Measurements from ENCODE around the gene CDC25A.

CDC25A gene

DNA sequence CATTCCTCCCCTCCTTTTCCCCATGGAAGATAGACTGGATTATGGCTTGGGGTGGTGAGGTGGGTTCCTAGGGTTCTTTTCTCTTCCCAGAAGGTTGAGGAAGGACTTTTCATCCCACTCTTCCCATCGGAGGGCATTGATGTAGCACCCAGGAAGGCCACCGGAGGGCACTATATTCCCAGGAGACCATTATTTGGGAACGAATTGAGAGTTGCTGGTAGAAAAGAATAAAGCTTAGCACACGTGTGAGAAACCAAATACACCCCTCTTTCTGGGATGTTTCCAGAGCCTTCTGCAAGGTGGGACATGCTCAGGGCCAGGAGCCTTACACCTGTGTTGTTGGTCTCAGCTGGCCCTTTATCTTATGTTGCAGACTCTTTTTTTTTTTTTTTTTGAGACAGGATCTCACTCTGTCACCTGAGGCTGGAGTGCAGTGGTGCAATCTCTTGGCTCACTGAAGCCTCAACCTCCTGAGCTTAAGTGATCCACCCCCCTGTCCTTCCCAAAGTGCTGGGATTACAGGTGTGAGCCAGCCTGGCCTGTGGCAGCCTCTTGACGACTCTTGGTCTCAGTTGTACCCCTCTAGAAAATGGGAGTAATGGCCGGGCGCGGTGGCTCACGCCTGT is 6.3 kb upstream of the CDC25A start:
- DNase-seq (ENCODE audit: low read depth): peak; percentile 45

DNA sequence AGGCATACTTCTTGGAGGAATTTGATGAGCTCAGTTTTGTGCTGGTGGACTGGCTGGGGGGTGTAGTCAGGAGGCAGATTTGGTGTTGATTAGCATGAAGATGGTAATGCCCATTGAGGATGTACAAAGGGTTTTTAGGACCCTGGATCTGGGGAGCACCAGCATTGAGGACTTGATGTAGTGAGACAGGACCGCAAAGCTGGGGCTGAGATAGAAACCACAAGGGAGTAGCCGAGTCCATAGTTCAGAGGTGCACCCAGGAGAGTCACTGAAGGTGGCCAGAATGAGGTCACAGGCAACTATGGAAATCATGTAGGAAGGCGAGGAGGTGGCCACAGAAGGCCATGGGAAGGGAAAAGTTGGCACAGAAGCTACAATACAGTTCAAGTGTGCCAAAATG is 2.7 kb upstream of the CDC25A start:
- no peak for DNase-seq (ENCODE audit: low read depth)

DNA sequence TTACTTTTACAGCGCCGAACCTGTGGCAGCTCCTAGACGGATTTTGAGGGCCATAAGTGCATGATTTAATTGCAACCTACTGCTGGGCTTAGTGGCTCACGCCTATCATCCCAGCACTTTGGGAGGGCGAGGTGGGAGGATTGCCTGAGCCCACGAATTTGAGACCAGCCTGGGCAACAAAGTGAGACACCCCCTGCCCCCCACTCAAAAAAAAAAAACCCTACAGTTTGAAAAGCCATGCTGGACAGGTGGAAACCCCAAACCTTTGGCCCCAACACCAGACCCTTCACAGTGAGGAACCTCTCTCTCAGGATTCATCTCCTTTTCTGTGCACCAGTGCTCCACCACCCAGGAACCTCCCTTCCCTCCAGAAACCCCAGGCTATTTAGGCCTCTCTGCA is 1.1 kb upstream of the CDC25A start:
- DNase-seq (ENCODE audit: low read depth): no peak

DNA sequence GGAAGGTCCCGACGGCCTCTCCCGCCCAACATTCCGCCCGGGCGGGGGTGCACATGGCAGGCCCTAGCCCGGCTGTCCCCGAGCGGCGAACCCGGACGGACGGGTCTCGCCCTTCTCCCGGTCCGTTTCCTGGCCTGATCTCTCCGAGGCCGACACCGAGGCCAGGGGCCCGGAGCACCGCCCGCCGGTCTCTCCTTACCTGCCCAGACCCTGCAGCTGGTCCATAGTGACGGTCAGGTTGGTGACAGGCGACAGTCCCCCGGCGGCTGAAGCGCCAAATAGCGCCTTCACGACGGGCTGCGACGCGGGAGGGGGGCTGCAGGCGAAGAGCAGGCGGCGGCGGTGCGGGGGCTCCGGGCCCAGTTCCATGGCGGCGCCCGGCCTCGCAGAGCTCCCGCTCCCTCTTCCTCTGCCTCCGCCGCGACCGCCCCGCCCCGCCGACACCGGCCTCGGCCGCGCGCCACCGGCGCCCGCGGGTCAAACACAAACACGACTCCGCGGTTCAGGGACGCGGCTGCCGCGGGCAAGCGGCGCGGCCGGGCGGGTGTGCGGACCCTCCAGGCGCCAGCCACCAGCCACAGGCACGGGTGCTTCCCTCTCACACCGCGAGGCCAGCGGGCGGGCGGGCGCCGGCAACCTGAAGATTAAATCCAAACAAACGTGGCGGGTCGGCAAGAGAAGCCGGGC is 495 bp downstream of the CDC25A start:
- DNase-seq (ENCODE audit: low read depth): no peak

DNA sequence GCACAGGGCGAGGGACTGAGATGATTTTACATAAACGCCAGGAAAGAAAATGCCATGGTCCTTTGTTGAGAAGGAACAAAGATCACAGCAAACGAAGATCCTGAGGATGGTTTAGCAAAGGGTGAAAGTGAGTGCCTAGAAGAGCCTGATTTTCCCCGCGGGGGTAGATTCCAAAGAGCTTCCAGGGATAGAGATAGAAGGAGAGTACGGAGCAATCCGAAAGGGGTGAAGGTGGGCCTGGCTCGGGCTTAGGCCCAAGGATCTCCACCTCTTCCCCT is 977 bp downstream of the CDC25A start:
- DNase-seq (ENCODE audit: low read depth): peak; percentile 11

DNA sequence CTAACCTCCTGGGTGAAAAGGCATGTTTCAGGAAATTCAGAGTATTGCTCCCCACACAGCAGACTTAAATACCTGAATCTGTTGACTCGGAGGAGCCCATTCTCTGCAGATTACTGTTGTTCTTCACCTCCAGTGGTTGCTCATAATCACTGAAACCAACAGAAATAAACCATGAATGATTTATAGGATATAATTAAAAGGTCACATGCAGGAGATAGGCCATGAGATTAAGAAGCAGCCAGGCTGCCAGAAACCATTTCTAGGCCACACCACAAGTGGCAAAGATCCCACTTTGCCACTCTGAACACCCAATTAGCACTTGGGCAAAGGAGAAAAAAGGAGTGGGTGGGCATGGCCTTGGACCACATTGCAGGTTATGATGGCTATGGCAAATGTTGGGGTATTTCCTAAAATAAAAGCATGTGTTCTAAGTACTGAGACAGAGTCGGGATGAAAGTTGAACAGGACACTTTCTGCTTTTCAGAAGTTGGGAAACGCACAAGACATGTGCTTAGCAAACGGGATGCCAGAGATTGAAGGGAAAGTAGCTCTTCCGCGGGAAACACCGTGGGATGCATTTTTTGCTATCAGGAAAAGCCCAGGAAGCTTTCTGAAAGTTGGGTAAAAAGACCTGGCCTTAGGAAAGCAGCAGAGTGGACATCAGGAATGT is 1.5 kb downstream of the CDC25A start:
- no peak for DNase-seq (ENCODE audit: low read depth)

DNA sequence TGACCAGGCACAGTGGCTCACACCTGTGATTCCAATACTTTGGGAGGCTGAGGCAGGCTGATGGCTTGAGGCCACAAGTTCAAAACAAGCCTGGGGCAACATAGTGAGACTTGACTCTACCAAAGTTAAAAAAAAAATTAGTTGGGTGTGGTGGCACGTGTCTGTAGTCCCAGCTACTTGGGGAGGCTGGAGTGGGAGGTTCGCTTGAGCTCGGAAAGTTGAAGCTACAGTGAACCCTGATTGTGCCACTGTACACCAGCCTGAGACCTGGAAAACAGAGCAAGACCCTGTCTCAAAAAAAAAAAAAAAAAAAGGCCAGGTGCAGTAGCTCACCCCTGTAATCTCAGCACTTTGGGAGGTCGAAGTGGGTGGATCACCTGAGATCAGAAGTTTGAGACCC is 3.1 kb downstream of the CDC25A start:
- DNase-seq (ENCODE audit: low read depth): no peak

DNA sequence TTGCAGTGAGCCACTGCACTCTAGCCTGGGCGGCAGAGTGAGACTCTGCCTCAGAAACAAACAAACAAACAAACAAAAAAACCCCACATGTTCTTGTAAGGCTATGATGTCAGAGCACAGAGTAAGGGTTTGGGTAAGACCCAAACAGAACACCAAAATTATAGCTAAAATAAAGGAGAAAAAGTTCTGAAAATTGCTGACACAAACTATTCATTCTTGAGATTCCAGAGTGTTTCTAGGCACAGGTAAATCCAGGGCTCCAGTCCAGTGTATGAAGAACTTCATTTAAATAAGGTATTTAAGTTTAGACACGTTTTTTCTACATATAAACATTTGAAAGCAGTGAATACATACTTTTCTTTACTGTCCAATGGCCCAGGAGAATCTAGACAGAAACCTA is 3.9 kb downstream of the CDC25A start:
- no peak for DNase-seq (ENCODE audit: low read depth)

DNA sequence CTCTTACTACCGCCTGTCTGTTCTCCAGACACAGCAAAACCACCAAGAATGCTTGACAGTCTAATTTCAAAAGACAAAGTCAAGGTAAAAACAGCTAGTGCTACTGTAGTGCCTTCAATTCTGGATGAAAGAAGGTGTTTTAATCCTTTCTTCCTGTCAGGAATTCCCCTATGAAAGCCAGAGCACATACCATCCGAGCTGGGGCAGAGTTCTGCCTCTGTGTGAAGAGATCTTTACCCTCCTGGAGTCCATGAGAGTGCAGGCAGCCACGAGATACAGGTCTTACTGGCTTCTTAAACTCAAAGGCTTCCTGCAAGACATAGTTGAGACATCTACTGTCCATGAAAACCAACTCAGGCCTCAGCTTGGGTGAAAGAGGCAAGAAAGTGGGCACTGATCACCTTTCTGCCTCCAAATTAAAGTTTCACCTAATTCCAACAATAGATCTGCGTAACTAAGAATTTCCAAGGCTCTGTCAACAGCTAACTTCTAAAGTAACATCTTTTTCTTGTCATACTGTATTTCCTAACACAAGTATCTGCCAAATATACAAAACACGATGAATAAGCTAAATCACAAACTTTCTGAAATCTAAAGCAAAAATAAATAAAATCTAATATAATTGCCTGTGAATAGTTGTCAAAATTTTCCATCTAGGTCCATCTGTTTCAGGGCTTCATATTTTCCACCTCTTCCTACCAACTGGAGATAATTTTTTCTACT is 7.5 kb downstream of the CDC25A start:
- no peak for DNase-seq (ENCODE audit: low read depth)

DNA sequence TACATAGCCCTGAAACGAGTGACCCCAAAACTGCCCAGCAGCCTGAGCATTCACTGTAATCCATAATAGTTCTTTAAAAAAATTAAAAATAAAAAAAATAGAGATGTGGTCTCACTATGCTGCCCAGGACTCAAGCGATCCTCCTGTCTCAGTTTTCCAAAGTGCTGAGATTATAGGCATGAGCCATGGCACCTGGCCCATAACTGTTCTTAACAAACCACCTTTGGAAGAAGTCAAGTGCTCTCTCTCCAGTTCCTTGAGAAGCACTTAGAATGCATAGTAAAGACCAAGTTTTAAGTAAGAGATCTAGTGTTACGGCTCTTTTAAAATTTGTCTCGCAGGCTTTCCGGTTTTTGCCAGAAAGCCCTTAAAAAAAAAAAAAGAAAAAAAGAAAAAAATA is 8.2 kb downstream of the CDC25A start:
- DNase-seq (ENCODE audit: low read depth): no peak

DNA sequence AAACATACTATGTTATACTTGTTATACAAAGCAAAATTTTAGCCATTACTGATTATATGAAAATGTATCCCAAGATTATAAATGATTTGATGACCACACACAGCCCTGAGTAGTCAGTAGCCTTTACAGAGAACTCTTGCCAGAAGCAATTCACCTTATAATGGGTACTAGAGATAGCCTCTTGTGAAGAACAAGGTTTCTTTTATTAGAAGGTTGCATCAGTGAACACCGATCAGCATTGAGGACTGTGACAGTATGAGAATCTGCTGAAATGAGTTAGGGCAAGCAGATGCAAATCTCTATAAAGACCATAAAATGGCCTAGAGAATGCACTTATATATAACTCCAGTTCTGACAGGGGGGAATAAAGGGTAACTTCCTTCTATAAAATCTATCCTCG is 10.1 kb downstream of the CDC25A start:
- DNase-seq (ENCODE audit: low read depth): no peak

DNA sequence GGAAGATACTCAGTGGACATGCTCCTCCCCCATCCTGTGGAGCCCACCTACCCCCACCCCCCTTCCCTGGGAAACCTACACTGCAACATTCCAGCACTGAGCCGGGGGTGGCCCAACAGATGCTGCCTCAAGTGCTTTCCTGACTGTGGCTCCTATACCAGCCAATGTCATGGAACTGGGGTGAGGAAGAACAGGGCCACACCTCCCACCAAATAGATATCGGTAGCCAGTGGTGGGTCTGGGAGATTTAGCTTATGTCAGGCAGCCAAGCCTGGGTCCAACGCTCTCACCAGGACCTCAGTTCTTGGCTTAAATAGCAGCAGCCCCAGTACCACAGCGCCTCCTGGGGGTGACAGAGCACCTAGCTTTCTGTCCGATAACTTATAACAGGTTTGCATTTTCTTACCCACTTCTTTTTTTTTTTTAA is 30.3 kb downstream of the CDC25A start:
- no peak for DNase-seq (ENCODE audit: low read depth)

DNA sequence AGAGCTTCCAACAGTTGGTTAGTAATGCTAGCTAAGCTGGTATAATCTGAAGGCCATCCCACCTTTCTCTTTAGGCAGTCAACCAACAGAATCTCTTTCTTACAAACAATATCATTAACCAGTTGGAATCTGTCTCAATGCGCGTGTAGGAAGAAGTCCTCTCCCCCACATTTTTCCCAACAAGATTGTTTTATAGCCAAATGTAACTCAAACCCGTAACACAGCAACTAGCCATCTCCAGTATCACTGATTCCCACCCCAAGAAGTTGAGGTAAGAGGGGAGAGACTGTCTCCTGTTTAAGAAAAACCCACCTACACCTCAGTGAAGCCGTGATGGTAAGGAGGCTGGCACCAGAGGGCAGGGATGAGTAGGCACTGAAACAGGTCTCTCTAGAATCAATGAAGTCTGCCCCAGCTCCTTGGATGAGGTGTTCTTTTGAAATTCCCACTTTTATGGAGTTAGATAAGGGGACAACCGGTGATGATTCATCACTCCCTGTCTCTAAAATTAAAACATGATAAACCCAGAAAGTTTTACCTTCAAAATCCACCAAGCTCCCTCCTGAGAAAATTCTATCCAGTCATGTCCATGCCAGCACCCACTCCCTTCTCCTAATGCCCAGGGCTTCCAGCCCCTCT is 30.9 kb downstream of the CDC25A start:
- no peak for DNase-seq (ENCODE audit: low read depth)

DNA sequence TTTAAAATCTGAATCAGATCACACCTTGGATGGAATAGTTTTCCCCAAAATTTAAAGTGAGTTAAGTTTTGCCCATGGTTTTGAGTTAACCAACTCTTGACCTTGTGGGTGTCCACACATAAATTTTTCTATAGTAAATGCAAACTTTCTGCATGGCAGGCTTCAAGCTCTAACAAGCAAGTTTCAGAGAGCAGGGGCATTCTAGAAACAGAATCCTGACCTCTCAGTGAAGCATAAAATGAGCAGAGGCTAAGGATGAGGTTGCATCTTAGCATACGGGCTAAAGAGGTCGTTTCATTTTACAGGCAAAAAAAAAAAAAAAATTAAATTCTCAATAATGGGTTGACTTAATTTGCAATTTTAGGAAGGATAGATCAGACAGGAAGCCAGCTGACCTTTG is 32.1 kb downstream of the CDC25A start:
- no peak for DNase-seq (ENCODE audit: low read depth)

DNA sequence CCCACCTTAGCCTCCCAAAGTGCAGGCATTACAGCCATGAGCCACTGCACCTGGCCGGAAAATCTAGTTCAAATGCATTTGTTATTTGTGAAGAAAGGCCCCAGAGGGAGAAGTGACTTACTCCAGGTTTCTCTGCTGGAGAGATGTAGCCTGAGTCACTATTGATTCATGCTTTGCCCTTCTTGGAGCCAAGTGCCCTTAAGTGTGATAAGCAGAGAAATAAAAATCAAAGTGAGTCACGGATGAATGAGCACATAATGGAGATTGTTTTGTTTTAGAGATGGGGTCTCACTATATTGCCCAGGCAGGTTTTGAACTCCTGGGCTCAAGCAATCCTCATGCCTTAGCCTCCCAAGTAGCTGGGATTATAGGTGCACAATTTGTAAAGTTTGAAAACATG is 33.1 kb downstream of the CDC25A start:
- no peak for DNase-seq (ENCODE audit: low read depth)

DNA sequence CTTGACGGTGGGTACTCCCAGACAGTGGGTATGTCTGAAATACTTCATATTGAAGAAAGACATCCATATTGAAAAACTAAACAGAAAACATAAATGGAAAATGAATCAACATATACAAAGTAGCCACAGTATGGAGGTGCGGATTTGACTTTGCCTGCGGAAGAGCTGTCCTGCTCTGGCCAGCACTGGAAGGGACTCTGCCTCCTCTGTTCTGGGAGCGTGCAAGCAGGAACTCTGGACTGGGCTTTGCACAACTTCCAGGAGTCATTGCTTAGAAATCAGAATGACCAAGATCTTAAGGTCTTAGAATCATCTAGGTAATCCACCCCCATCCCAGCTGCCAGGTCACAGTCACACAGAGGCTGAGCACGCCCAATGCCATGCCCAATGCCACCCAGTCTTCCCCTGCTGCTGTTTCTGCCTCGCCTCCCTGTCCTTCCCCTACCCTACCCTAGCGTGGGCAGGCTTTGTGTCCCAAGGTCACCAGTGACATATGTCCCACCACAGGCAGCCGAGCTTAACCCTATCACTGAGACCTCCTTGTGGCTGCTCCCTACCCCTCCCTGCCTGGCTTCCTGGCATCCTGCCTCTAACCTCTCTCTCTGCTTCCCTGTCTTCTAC is 36.3 kb downstream of the CDC25A start:
- no peak for DNase-seq (ENCODE audit: low read depth)

DNA sequence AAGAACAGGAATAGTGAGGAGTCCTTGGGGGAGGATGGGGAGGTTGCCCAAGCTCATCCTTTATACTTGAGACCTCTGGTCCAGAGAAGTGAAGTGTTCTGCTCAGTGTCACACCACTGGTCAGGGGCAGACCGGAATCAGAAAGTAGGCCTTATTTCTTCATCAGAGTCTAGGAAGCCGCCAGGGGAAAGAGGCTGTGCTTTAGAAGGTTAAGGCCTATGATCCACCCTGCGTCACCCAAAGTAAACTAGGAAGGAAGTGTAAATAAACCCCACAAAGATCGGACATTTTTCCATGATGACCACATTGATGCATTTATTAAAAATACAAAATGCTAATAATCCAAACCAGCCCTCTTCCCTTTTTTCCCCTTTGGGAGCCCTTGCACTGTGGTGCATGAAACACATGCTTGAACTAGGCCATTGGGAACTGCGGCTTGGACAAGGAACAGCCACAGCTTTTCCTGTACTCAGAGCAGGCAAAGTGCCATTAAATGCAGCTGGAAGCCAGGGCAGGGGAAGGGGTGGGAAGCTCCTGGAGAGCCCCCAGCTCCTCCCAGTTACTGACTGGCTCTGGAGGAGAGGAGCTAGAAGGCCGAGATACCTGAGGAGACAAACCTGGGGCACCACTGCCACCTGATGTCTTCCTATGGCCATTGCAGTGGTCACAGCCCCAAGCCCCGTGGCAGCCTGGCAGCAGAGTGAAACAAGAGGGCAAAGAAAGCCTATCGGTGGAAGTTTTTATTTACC is 37.0 kb downstream of the CDC25A start:
- peak; percentile 46 for DNase-seq (ENCODE audit: low read depth)

DNA sequence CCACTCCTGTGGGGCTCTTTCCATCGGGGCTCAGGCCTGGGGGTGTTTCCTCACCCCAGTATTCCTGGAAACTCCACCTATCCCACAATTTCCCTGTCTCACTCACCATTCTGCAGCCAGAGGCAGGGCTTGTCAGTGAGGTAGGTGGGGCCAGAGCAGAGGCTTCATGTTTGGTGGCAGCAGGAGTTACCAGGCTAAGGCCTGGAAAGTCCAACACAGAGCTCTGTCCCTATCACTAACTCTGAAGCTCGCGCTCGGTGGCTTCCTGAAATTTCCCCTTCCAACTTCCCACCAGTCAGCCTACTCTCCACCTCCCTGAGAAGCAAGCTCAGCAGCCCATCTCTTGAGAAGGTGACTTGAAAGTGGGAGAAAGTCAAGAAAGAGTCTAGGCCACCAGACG is 44.2 kb downstream of the CDC25A start:
- no peak for DNase-seq (ENCODE audit: low read depth)

DNA sequence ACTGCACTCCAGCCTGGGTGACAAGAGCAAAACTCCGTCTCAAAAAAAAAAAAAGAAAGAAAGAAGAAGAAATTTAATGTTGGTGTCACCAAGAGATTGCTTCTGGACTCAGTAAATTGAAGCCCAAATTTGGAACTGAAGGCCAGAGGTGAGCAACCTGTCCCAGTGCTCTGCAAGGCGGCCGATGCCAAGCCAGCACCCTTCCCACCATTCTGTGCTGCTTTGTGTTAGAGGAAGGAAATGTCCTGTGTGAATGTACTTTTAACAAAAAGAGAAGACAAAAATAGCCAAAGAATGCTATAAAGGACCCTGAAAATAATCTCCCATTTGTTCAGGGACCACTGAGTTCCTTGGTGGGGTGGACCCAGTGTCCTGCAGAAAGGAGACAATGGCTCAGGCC is 44.6 kb downstream of the CDC25A start:
- DNase-seq (ENCODE audit: low read depth): no peak

DNA sequence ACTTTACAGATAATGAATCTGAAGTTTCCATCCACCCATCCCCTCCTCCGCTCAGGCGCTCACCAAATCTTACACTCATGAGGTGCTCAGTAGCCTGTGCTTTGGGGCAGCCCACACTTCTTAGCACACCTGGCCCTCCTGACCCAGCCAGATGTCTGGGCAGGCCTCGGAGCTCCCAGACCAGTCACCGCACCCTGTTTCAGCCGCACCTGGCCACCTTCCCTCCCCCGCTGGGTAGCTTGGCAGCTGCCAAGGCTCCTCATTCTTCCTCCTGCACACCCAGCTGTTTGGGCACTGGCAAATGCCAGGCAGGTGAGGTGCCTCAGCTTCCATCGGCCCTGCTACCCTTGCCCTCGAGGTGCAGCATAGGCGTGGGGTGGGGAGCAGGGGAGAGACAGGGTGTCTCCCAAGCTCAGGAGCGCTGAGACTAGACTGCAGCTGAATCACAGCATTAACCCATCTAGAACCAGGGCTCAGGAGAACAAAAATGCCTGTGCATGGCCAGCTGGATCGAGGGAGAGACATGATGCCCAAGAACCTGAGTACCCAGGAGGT is 45.8 kb downstream of the CDC25A start:
- no peak for DNase-seq (ENCODE audit: low read depth)

DNA sequence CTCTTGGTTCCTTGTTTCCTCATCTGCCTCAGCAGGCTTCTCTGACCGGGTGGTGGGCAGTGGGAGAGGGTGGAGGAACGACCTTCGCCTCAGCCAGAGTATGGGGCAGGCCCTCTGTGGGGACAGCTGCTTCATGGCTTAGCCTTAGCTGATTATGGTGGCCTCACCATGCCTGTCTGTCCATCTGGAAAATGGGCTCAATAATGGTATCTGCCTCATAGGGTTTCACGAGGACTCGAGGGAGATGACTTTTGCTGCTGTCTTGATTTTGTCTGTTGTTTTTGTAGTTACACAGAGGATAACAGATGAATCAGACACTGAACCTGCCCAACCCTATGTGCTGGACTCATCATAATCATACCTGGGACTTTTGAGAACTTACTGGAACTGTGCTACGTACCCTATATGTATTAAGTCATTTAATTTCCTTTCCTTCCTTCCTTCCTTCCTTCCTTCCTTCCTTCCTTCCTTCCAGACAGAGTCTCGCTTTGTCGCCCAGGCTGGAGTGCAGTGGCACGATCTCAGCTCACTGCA is 46.5 kb downstream of the CDC25A start:
- no peak for DNase-seq (ENCODE audit: low read depth)
